NCI-H2107 (cell line): ENCODE data around the gene PPCS.

ENCODE experiments used
- DNase-seq: peaks from one replicate; lab custom pipeline; 2025; lab: John Stamatoyannopoulos, UW

PPCS gene

GRCh38 chr1:42456010-42456753 lies at the start of gene PPCS, which contains the start of gene ZMYND12:
Gene PPCS (plus strand): TSS chr1:42456543. CDS start chr1:42456566, 23 bp downstream.
Gene ZMYND12 (minus strand): TSS chr1:42456022. CDS start chr1:42455997, 25 bp downstream.
- peak; percentile 77 for DNase-seq

- DNase-seq: no peak
Observed at GRCh38 chr1:42414551-42415496, 41.5 kb upstream of the PPCS start.

- no peak for DNase-seq
Observed at GRCh38 chr1:42417166-42417565, 39.2 kb upstream of the PPCS start.

- DNase-seq: no peak
Observed at GRCh38 chr1:42418516-42418915, 37.8 kb upstream of the PPCS start.

GRCh38 chr1:42419126-42419821 lies 37.1 kb upstream of the PPCS start:
- DNase-seq: no peak

GRCh38 chr1:42420121-42420520 lies 36.2 kb upstream of the PPCS start:
- no peak for DNase-seq

- peak; percentile 86 for DNase-seq
Observed at GRCh38 chr1:42420911-42421585, 35.3 kb upstream of the PPCS start.

- no peak for DNase-seq
Observed at GRCh38 chr1:42422737-42423136, 33.6 kb upstream of the PPCS start.

GRCh38 chr1:42423681-42424080 lies 32.7 kb upstream of the PPCS start:
- peak; percentile 71 for DNase-seq

- DNase-seq: no peak
Observed at GRCh38 chr1:42424201-42424600, 32.1 kb upstream of the PPCS start.

GRCh38 chr1:42427240-42427639 lies 29.1 kb upstream of the PPCS start:
- no peak for DNase-seq

- no peak for DNase-seq
Observed at GRCh38 chr1:42429603-42430002, 26.7 kb upstream of the PPCS start.

GRCh38 chr1:42430286-42431135 lies 25.8 kb upstream of the PPCS start:
- DNase-seq: no peak

GRCh38 chr1:42431514-42431913 lies 24.8 kb upstream of the PPCS start:
- DNase-seq: no peak

GRCh38 chr1:42432714-42433113 lies 23.6 kb upstream of the PPCS start:
- no peak for DNase-seq

GRCh38 chr1:42433369-42433768 lies 23.0 kb upstream of the PPCS start:
- no peak for DNase-seq

- DNase-seq: no peak
Observed at GRCh38 chr1:42434340-42434739, 22.0 kb upstream of the PPCS start.

- no peak for DNase-seq
Observed at GRCh38 chr1:42439940-42440339, 16.4 kb upstream of the PPCS start.

GRCh38 chr1:42442662-42443061 lies 13.7 kb upstream of the PPCS start:
- DNase-seq: no peak

- no peak for DNase-seq
Observed at GRCh38 chr1:42449256-42449655, 7.1 kb upstream of the PPCS start.

GRCh38 chr1:42450061-42450460 lies 6.3 kb upstream of the PPCS start:
- no peak for DNase-seq
